Testis (tissue), 2 donors: ENCODE data around the gene NCK2.

ENCODE experiments used
- POLR2A ChIP-seq: fragments of 450-650 bp; IDR thresholded peaks from one replicate; pipeline ENCODE4 v1.6.1; 2017; ENCODE audit warnings: antibody characterized with exemption, mild to moderate bottlenecking, moderate library complexity
- TF ChIP-seq, protein P1 (sequence below), 3 experiments: fragments of 450-650 bp in 2 of 3; fragments of 200-600 bp in 1 of 3; sonication (generic) in 1 of 3; IDR thresholded peaks; one replicate each; pipeline ENCODE4 v1.5.1; 2016 to 2019; ENCODE audit warnings: antibody characterized with exemption in 3 of 3, mild to moderate bottlenecking in 2 of 3, moderate library complexity in 1 of 3

DNA sequence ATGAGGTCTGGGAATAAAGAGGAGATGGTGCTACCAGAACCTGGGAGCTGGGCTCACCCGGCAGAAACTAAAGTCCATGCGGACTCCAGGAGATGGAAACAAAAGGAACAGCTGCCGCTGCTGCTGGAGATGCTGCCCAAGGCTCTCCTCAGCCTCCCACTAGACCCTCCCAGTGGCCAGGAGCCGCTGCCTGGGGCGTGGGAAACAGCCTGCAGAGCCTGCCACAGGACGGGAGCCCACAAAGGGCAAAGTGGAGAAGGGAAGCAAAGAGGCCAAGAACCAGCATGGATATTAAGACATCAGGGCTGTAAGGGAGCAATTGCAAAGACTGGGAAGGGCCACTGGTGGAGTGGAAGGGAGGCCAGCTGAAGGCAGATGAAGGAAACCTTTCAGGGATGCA, 179.6 kb downstream of the NCK2 start:
- TF ChIP-seq, protein P1, sequence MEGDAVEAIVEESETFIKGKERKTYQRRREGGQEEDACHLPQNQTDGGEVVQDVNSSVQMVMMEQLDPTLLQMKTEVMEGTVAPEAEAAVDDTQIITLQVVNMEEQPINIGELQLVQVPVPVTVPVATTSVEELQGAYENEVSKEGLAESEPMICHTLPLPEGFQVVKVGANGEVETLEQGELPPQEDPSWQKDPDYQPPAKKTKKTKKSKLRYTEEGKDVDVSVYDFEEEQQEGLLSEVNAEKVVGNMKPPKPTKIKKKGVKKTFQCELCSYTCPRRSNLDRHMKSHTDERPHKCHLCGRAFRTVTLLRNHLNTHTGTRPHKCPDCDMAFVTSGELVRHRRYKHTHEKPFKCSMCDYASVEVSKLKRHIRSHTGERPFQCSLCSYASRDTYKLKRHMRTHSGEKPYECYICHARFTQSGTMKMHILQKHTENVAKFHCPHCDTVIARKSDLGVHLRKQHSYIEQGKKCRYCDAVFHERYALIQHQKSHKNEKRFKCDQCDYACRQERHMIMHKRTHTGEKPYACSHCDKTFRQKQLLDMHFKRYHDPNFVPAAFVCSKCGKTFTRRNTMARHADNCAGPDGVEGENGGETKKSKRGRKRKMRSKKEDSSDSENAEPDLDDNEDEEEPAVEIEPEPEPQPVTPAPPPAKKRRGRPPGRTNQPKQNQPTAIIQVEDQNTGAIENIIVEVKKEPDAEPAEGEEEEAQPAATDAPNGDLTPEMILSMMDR (IDR thresholded peaks at IDR 0.05) = no peak
- TF ChIP-seq POLR2A = no peak
